B cell (primary cell): ENCODE measurements around the gene DPPA3. TPM values are rescaled to one million over a fixed set of nuclear protein-coding genes. Genes with fewer than 3 reads are reported as not detected.
"Not testable (repeated sequence)": the region's sequence is repeated elsewhere in the genome, so short reads cannot be mapped to it uniquely, and the experiment has no call there.

Experiments
- ATAC-seq: fragments of 200-7000 bp; cut with Tn5 transposase; one replicate; pipeline ENCODE4 v1.10.0; 2021; ENCODE audit warnings: low read depth, mild to moderate bottlenecking, moderate number of reproducible peaks, moderate library complexity
- CTCF ChIA-PET: fragments of 350-600 bp; sonication (Branson Sonifier 250); formaldehyde crosslinking; loops from one replicate; lab custom pipeline; 2021; ENCODE audit warnings: antibody characterized with exemption, inconsistent platforms; lab: Charles Lee
- POLR2A ChIA-PET: fragments of 350-600 bp; sonication (Branson Sonifier 250); formaldehyde crosslinking; loops from one replicate; lab custom pipeline; 2021; ENCODE audit warnings: antibody characterized with exemption; lab: Charles Lee
- DNase-seq: peaks from one replicate; pipeline ENCODE4 v3.0.0; 2013
- H2AFZ ChIP-seq: 2 replicates; pipeline ENCODE4 v1.6.1; 2012; ENCODE audit warnings: mild to moderate bottlenecking, low read depth, low read length; ENCODE audit not compliant: insufficient read depth, poor library complexity, severe bottlenecking
- H3K27ac ChIP-seq, 2 donors: 1 replicate in 1 of 2; 2 replicates in 1 of 2; pipeline ENCODE4 v1.5.1; 2012 to 2013; ENCODE audit warnings: low read length in 2 of 2, mild to moderate bottlenecking in 2 of 2, moderate library complexity in 1 of 2
- H3K27me3 ChIP-seq, 4 experiments: fragments of 200-600 bp in 1 of 4; sonication (generic) in 1 of 4; replicated peaks in 1 of 4; 1 replicate in 2 of 4; 2 replicates in 2 of 4; pipeline versions ENCODE4 v1.6.1 to v1.7.0; 2013 to 2016; ENCODE audit warnings: low read length in 3 of 4, mild to moderate bottlenecking in 2 of 4, mixed read lengths in 1 of 4, moderate library complexity in 1 of 4; ENCODE audit not compliant: insufficient read depth in 4 of 4, control insufficient read depth in 3 of 4; ENCODE audit errors: control extremely low read depth in 1 of 4
- H3K36me3 ChIP-seq, 2 experiments: replicated peaks in 1 of 2; 1 replicate in 1 of 2; 2 replicates in 1 of 2; pipeline versions ENCODE4 v1.6.1 to v1.7.1; 2013; ENCODE audit warnings: low read length in 1 of 2; ENCODE audit not compliant: insufficient read depth in 2 of 2, control insufficient read depth in 1 of 2; ENCODE audit errors: control extremely low read depth in 1 of 2, extremely low read depth in 1 of 2
- H3K4me1 ChIP-seq, 2 donors: fragments of 200-600 bp in 1 of 2; sonication (generic) in 1 of 2; 1 replicate in 1 of 2; 2 replicates in 1 of 2; pipeline versions ENCODE4 v1.5.1 to v1.6.1; 2013 to 2017; ENCODE audit warnings: low read length in 2 of 2; ENCODE audit not compliant: control insufficient read depth in 2 of 2, insufficient read depth in 2 of 2
- H3K4me2 ChIP-seq: replicated peaks from 2 replicates; pipeline ENCODE3; 2012; ENCODE audit warnings: mild to moderate bottlenecking, low read depth, low read length; ENCODE audit not compliant: poor library complexity, severe bottlenecking
- H3K4me3 ChIP-seq, 5 experiments: fragments of 200-600 bp in 1 of 5; sonication (generic) in 1 of 5; 1 replicate in 3 of 5; 2 replicates in 2 of 5; pipeline versions ENCODE4 v1.5.1 to v1.7.0; 2011 to 2016; ENCODE audit warnings: low read length in 4 of 5, mild to moderate bottlenecking in 4 of 5, low read depth in 2 of 5, control low read depth in 1 of 5, moderate library complexity in 1 of 5; ENCODE audit not compliant: insufficient read depth in 1 of 5; ENCODE audit errors: control extremely low read depth in 1 of 5, extremely low read depth in 1 of 5
- H3K79me2 ChIP-seq: fragments of 200-600 bp; sonication (generic); one replicate; pipeline ENCODE4 v1.6.0; 2016; ENCODE audit warnings: low read length; ENCODE audit not compliant: control insufficient read depth, insufficient read depth
- H3K9ac ChIP-seq: fragments of 200-600 bp; sonication (generic); 2 replicates; pipeline ENCODE4 v1.6.1; 2017; ENCODE audit warnings: mild to moderate bottlenecking, low read length, moderate library complexity
- H3K9me3 ChIP-seq, 3 donors: one replicate each; pipeline versions ENCODE4 v1.6.1 to v1.7.1; 2013; ENCODE audit warnings: low read length in 2 of 3; ENCODE audit not compliant: control insufficient read depth in 2 of 3, insufficient read depth in 1 of 3; ENCODE audit errors: control extremely low read depth in 1 of 3
- H4K20me1 ChIP-seq: 2 replicates; pipeline ENCODE4 v1.6.0; 2012; ENCODE audit warnings: mild to moderate bottlenecking, low read length; ENCODE audit not compliant: insufficient read depth, control insufficient read depth, poor library complexity, severe bottlenecking
- H3K27ac Mint-ChIP-seq: one replicate; pipeline ENCODE4 v1.8.0; 2021; ENCODE audit warnings: mixed read lengths
- H3K27me3 Mint-ChIP-seq: one replicate; pipeline ENCODE4 v1.8.0; 2021; ENCODE audit warnings: mixed read lengths
- H3K4me1 Mint-ChIP-seq: one replicate; pipeline ENCODE4 v1.8.0; 2021; ENCODE audit warnings: mixed read lengths
- H3K4me3 Mint-ChIP-seq: one replicate; pipeline ENCODE4 v1.8.0; 2021; ENCODE audit warnings: mixed read lengths
- H3K9me3 Mint-ChIP-seq: one replicate; pipeline ENCODE4 v1.8.0; 2022; ENCODE audit warnings: mixed read lengths; ENCODE audit not compliant: insufficient read depth
- CTCF ChIP-seq: fragments of 200-600 bp; IDR thresholded peaks from one replicate; pipeline ENCODE4 v1.8.0; 2022; ENCODE audit warnings: antibody characterized with exemption, mild to moderate bottlenecking
- EZH2 ChIP-seq: IDR thresholded peaks from 2 replicates; pipeline ENCODE4 v1.6.1; 2012; ENCODE audit warnings: borderline replicate concordance, low read depth, mild to moderate bottlenecking, moderate library complexity, low read length; ENCODE audit not compliant: insufficient read depth, poor library complexity, severe bottlenecking
- WGBS: methylation state at CpG from one replicate; pipeline ENCODE4 v1.1.5; 2013; ENCODE audit warnings: missing lambda C conversion rate; ENCODE audit not compliant: insufficient coverage; 5-methylcytosine and 5-hydroxymethylcytosine counted together
- intact Hi-C: fragments of 100-400 bp; cut with micrococcal nuclease; formaldehyde crosslinking; loops from one replicate; pipeline ENCODE4 v1.10.0; 2022
- polyA plus RNA-seq: library from polyadenylated mRNA; depleted of rRNA; stranded (reverse); fragments of >200 nt; gene quantifications from 2 replicates; pipeline ENCODE4 v1.2.3, GENCODE V29; 2012
- total RNA-seq, 2 donors: library from RNA; stranded (reverse); fragments of 120-200 nt in 1 of 2; gene quantifications; 1 replicate in 1 of 2; 2 replicates in 1 of 2; pipeline versions ENCODE4 v1.2.3 to v1.2.4, GENCODE V29; 2013 to 2022

DPPA3 gene
- total and polyA plus RNA-seq, 2 donors (not counting 1 experiment from before 2014, with no cell fraction given), result not detected

GRCh38 chr12:7723926-7724325 lies 12.7 kb downstream of the DPPA3 start:
- ATAC-seq, result no peak

GRCh38 chr12:7729746-7730145 lies 18.5 kb downstream of the DPPA3 start:
- Histone ChIP-seq H3K4me3 (no peak overlapping the region), H3K4me2 (no peak overlapping the region), H4K20me1 (no peaks in the 10 kb centered on the region), H3K9me3 (no peaks in the 10 kb centered on the region), H3K79me2 (no peaks in the 10 kb centered on the region), H3K4me1 (no peaks in the 10 kb centered on the region), H3K27ac (no peak overlapping the region), H3K27me3 (no peaks in the 10 kb centered on the region), H2AFZ (no peak overlapping the region), H3K36me3 (no peaks in the 10 kb centered on the region), H3K9ac (no peak overlapping the region)
- ATAC-seq, result no peak
- Mint-ChIP-seq H3K4me1 (no peaks in the 10 kb centered on the region), H3K9me3 (no peaks in the 10 kb centered on the region), H3K4me3 (no peak overlapping the region), H3K27me3 (peaks cover 10% of the 10 kb centered on the region), H3K27ac (no peak overlapping the region)
- intact Hi-C loops, result no loop called here
- POLR2A ChIA-PET, result no interaction called here
- 7% methylated on average over 3 of the region's 4 CpGs for WGBS
- TF ChIP-seq EZH2 (no peak), CTCF (no peak)
- CTCF ChIA-PET, result interaction anchor here (0.7 kb wide), 1 partner anchor 156 kb away, joined by 4 read pairs; no protein-coding TSS in a partner anchor
- no peak for DNase-seq

More at GRCh38 chr12:7723926-7724325, 12.7 kb downstream of the DPPA3 start:
- H3K27me3 Mint-ChIP-seq, result peaks cover 3% of the 10 kb centered on the region
- H3K4me1 ChIP-seq, result no peaks in the 10 kb centered on the region
- POLR2A ChIA-PET, result no interaction called here
- intact Hi-C loops, result no loop called here
- H4K20me1 ChIP-seq, result no peaks in the 10 kb centered on the region
- no peaks in the 10 kb centered on the region for H3K27me3 ChIP-seq
- no peak overlapping the region for H3K4me3 ChIP-seq
- H2AFZ ChIP-seq, result no peak overlapping the region
- no peaks in the 10 kb centered on the region for H3K79me2 ChIP-seq
- WGBS, result 89% methylated on average over 2 of the region's 3 CpGs
- CTCF ChIA-PET, result no interaction called here
- H3K9ac ChIP-seq, result no peak overlapping the region
- H3K4me3 Mint-ChIP-seq, result no peak overlapping the region
- H3K27ac Mint-ChIP-seq, result no peak overlapping the region
- H3K4me2 ChIP-seq, result no peak overlapping the region
- H3K9me3 Mint-ChIP-seq, result no peaks in the 10 kb centered on the region
- peaks cover 0 to 1% (median 0%) of the 10 kb centered on the region in 3 donors for H3K9me3 ChIP-seq
- H3K27ac ChIP-seq, result no peak overlapping the region
- no peaks in the 10 kb centered on the region for H3K36me3 ChIP-seq
- TF ChIP-seq EZH2, result no peak
- no peak for DNase-seq
- H3K4me1 Mint-ChIP-seq, result no peaks in the 10 kb centered on the region

GRCh38 chr12:7730984-7731383 lies 19.8 kb downstream of the DPPA3 start:
- ChIA-PET POLR2A (interaction anchor here (0.7 kb wide), 1 partner anchor 442 kb away, joined by 5 read pairs; no protein-coding TSS in a partner anchor), CTCF (interaction anchor here (0.6 to 0.7 kb wide), 2 partner anchors 126 to 1281 kb away, joined by 3 read pairs; no protein-coding TSS in a partner anchor)
- H3K4me3 Mint-ChIP-seq, H3K4me3 ChIP-seq, H3K9me3 Mint-ChIP-seq, H3K4me1 ChIP-seq, H4K20me1 ChIP-seq, H3K27ac ChIP-seq, H3K4me1 Mint-ChIP-seq, H2AFZ ChIP-seq, ATAC-seq, H3K79me2 ChIP-seq, H3K27me3 ChIP-seq, H3K36me3 ChIP-seq, H3K9ac ChIP-seq, H3K9me3 ChIP-seq, DNase-seq, H3K27ac Mint-ChIP-seq, H3K4me2 ChIP-seq, intact Hi-C loops: not testable (repeated sequence)
- peaks cover 10% of the 10 kb centered on the region for H3K27me3 Mint-ChIP-seq
